ENCODE results near the gene SPNS2. TPM values are rescaled to one million over a fixed set of nuclear protein-coding genes. Genes with fewer than 3 reads are reported as not detected.

SPNS2 gene
- total RNA-seq, 1 donor from 2014 or later = not detected

- Mint-ChIP-seq H3K36me3 (ENCODE audit: unreplicated experiment) (no peaks in the 10 kb centered on the region), H3K9me3 (ENCODE audit: unreplicated experiment) (no peaks in the 10 kb centered on the region), H3K27me3 (ENCODE audit: unreplicated experiment) (peaks cover 14% of the 10 kb centered on the region), H3K4me1 (ENCODE audit: unreplicated experiment) (peaks cover 11% of the 10 kb centered on the region), H3K4me3 (ENCODE audit: unreplicated experiment) (no peak overlapping the region), H3K27ac (ENCODE audit: unreplicated experiment) (no peak overlapping the region)
- TF ChIP-seq, protein P1, sequence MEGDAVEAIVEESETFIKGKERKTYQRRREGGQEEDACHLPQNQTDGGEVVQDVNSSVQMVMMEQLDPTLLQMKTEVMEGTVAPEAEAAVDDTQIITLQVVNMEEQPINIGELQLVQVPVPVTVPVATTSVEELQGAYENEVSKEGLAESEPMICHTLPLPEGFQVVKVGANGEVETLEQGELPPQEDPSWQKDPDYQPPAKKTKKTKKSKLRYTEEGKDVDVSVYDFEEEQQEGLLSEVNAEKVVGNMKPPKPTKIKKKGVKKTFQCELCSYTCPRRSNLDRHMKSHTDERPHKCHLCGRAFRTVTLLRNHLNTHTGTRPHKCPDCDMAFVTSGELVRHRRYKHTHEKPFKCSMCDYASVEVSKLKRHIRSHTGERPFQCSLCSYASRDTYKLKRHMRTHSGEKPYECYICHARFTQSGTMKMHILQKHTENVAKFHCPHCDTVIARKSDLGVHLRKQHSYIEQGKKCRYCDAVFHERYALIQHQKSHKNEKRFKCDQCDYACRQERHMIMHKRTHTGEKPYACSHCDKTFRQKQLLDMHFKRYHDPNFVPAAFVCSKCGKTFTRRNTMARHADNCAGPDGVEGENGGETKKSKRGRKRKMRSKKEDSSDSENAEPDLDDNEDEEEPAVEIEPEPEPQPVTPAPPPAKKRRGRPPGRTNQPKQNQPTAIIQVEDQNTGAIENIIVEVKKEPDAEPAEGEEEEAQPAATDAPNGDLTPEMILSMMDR (IDR thresholded peaks at IDR 0.05) = no peak
- DNase-seq (ENCODE audit: extremely low spot score, unreplicated experiment) = no peak
Measured at GRCh38 chr17:4472286-4472685, 26.4 kb upstream of the SPNS2 start.

- H3K4me1 Mint-ChIP-seq (ENCODE audit: unreplicated experiment) = peaks cover 11% of the 10 kb centered on the region
- H3K9me3 Mint-ChIP-seq (ENCODE audit: unreplicated experiment) = no peaks in the 10 kb centered on the region
- no peak for DNase-seq (ENCODE audit: extremely low spot score, unreplicated experiment)
- no peak overlapping the region for H3K27ac Mint-ChIP-seq (ENCODE audit: unreplicated experiment)
- H3K27me3 Mint-ChIP-seq (ENCODE audit: unreplicated experiment) = peaks cover 12% of the 10 kb centered on the region
- H3K36me3 Mint-ChIP-seq (ENCODE audit: unreplicated experiment) = no peaks in the 10 kb centered on the region
- TF ChIP-seq, protein P1 (IDR thresholded peaks at IDR 0.05) = no peak
- no peak overlapping the region for H3K4me3 Mint-ChIP-seq (ENCODE audit: unreplicated experiment)
Measured at GRCh38 chr17:4474093-4474492, 24.6 kb upstream of the SPNS2 start.

DNA sequence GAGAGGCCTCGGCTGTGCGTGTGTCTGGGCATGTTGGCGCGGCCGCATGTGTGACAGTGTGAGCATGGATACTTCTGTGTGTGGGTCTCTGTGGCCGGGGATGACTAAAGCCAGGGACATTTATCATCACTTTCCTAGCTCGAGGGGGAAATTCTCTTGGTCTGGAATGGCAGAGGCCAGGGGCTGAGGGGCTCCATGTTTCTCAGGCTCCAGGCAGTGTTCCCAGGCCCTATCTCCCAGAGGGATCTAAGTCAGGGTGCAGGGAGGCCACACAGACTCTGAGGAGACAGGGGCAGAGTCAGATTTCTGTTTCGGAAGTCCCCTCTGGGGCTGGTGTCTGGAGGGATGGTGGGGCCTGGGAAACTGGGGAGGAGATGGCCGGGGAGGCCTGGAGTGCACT is 23.7 kb upstream of the SPNS2 start:
- Mint-ChIP-seq H3K36me3 (ENCODE audit: unreplicated experiment) (no peaks in the 10 kb centered on the region), H3K27ac (ENCODE audit: unreplicated experiment) (no peak overlapping the region), H3K4me1 (ENCODE audit: unreplicated experiment) (peaks cover 11% of the 10 kb centered on the region), H3K4me3 (ENCODE audit: unreplicated experiment) (no peak overlapping the region), H3K27me3 (ENCODE audit: unreplicated experiment) (peaks cover 12% of the 10 kb centered on the region), H3K9me3 (ENCODE audit: unreplicated experiment) (no peaks in the 10 kb centered on the region)
- TF ChIP-seq, protein P1 (IDR thresholded peaks at IDR 0.05) = no peak
- no peak for DNase-seq (ENCODE audit: extremely low spot score, unreplicated experiment)

- H3K9me3 Mint-ChIP-seq (ENCODE audit: unreplicated experiment) = no peaks in the 10 kb centered on the region
- DNase-seq (ENCODE audit: extremely low spot score, unreplicated experiment) = no peak
- peaks cover 10% of the 10 kb centered on the region for H3K27me3 Mint-ChIP-seq (ENCODE audit: unreplicated experiment)
- H3K36me3 Mint-ChIP-seq (ENCODE audit: unreplicated experiment) = no peaks in the 10 kb centered on the region
- H3K4me3 Mint-ChIP-seq (ENCODE audit: unreplicated experiment) = no peak overlapping the region
- TF ChIP-seq, protein P1 (IDR thresholded peaks at IDR 0.05) = no peak
- no peak overlapping the region for H3K27ac Mint-ChIP-seq (ENCODE audit: unreplicated experiment)
- H3K4me1 Mint-ChIP-seq (ENCODE audit: unreplicated experiment) = peaks cover 11% of the 10 kb centered on the region
Measured at GRCh38 chr17:4475463-4475862, 23.2 kb upstream of the SPNS2 start.

- no peak for DNase-seq (ENCODE audit: extremely low spot score, unreplicated experiment)
- H3K4me3 Mint-ChIP-seq (ENCODE audit: unreplicated experiment) = no peak overlapping the region
- no peak overlapping the region for H3K27ac Mint-ChIP-seq (ENCODE audit: unreplicated experiment)
- peaks cover 14% of the 10 kb centered on the region for H3K4me1 Mint-ChIP-seq (ENCODE audit: unreplicated experiment)
- H3K36me3 Mint-ChIP-seq (ENCODE audit: unreplicated experiment) = no peaks in the 10 kb centered on the region
- peaks cover 9% of the 10 kb centered on the region for H3K27me3 Mint-ChIP-seq (ENCODE audit: unreplicated experiment)
- no peaks in the 10 kb centered on the region for H3K9me3 Mint-ChIP-seq (ENCODE audit: unreplicated experiment)
- TF ChIP-seq, protein P1 (IDR thresholded peaks at IDR 0.05) = no peak
Measured at GRCh38 chr17:4476017-4476416, 22.7 kb upstream of the SPNS2 start.

Measured in osteocyte (in vitro differentiated cells).